Lung (tissue), 12 donors: Measurements from ENCODE around the gene NCK1. TPM values are rescaled to one million over a fixed set of nuclear protein-coding genes. Genes with fewer than 3 reads are reported as not detected.

Experiments
- ATAC-seq: fragments of 200-7000 bp; cut with Tn5 transposase; one replicate; pipeline ENCODE4 v1.9.1; 2020; ENCODE audit warnings: moderate number of reproducible peaks; ENCODE audit not compliant: insufficient read depth, low FRiP score
- DNase-seq, 3 donors: peaks; one replicate each; pipeline ENCODE4 v3.0.0-alpha.2; 2013 to 2017
- H3K27ac ChIP-seq, 2 donors: one replicate each; pipeline ENCODE4 v1.5.1; 2013; ENCODE audit warnings: mild to moderate bottlenecking in 2 of 2, moderate library complexity in 2 of 2, control low read depth in 1 of 2, inconsistent platforms in 1 of 2, low read depth in 1 of 2, low read length in 1 of 2
- H3K27me3 ChIP-seq, 3 donors: one replicate each; pipeline ENCODE4 v1.5.1; 2013; ENCODE audit warnings: low read length in 2 of 3; ENCODE audit not compliant: control insufficient read depth in 3 of 3, insufficient read depth in 3 of 3
- H3K36me3 ChIP-seq, 4 donors: one replicate each; pipeline ENCODE4 v1.5.1; 2013; ENCODE audit warnings: low read length in 4 of 4, mild to moderate bottlenecking in 1 of 4, moderate library complexity in 1 of 4; ENCODE audit not compliant: control insufficient read depth in 4 of 4, insufficient read depth in 4 of 4
- H3K4me1 ChIP-seq, 5 donors: one replicate each; pipeline ENCODE4 v1.5.1; 2013; ENCODE audit warnings: low read length in 5 of 5, mild to moderate bottlenecking in 2 of 5, moderate library complexity in 1 of 5; ENCODE audit not compliant: control insufficient read depth in 5 of 5, insufficient read depth in 5 of 5
- H3K4me3 ChIP-seq: one replicate; pipeline ENCODE4 v1.5.1; 2013; ENCODE audit warnings: mild to moderate bottlenecking, control low read depth, moderate library complexity
- H3K9ac ChIP-seq, 2 donors: one replicate each; pipeline ENCODE4 v1.5.1; 2013; ENCODE audit warnings: low read length in 2 of 2, control low read depth in 1 of 2; ENCODE audit not compliant: insufficient read depth in 1 of 2
- H3K9me3 ChIP-seq, 4 donors: one replicate each; pipeline ENCODE4 v1.5.1; 2013; ENCODE audit warnings: low read length in 3 of 4, mild to moderate bottlenecking in 1 of 4, moderate library complexity in 1 of 4; ENCODE audit not compliant: control insufficient read depth in 4 of 4, insufficient read depth in 3 of 4
- CTCF ChIP-seq: IDR thresholded peaks from 2 replicates; pipeline ENCODE4 v1.5.1; 2012; ENCODE audit warnings: mild to moderate bottlenecking; ENCODE audit errors: control extremely low read depth, extremely low read depth
- WGBS, 2 donors: extraction: QIAGEN DNeasy Blood & Tissue Kit; methylation state at CpG; one replicate each; pipeline ENCODE4 v1.1.7; 2013; 5-methylcytosine and 5-hydroxymethylcytosine counted together
- polyA plus RNA-seq, 2 donors: library from polyadenylated mRNA; stranded (reverse); fragments of 200-250 nt; gene quantifications; one replicate each; pipeline ENCODE4 v1.2.1, GENCODE V29; 2013
- total RNA-seq, 2 donors: library from RNA; depleted of rRNA in 1 of 2; stranded (reverse); fragments of >200 nt in 1 of 2; gene quantifications; one replicate each; pipeline ENCODE4 v1.2.1, GENCODE V29; 2014 to 2021
- donor health status: control.
- donor health status: control.
- donor health status: Bipolar disorder and iron deficiency.
- donor health status: healthy.
- donor health status: DM: yes; HTN: yes; CAD: no.

NCK1 gene
- total and polyA plus RNA-seq, 4 donors = 11.3 to 68.0 (median 30.2) TPM

GRCh38 chr3:136956971-136957370, 95.0 kb downstream of the NCK1 start:
- H3K4me1 ChIP-seq = peaks cover 0 to 3% (median 0%) of the 10 kb centered on the region in 5 donors
- 99% methylated on average over 2 of the region's 2 CpGs for WGBS, 2 donors
- no peaks in the 10 kb centered on the region for H3K36me3 ChIP-seq
- ATAC-seq (no peak), DNase-seq (no peak)
- H3K9me3 ChIP-seq = no peaks in the 10 kb centered on the region
- H3K9ac ChIP-seq = no peak overlapping the region
- TF ChIP-seq CTCF = no peak
- no peak overlapping the region for H3K4me3 ChIP-seq
- no peaks in the 10 kb centered on the region for H3K27me3 ChIP-seq
- H3K27ac ChIP-seq = no peak overlapping the region

DNA sequence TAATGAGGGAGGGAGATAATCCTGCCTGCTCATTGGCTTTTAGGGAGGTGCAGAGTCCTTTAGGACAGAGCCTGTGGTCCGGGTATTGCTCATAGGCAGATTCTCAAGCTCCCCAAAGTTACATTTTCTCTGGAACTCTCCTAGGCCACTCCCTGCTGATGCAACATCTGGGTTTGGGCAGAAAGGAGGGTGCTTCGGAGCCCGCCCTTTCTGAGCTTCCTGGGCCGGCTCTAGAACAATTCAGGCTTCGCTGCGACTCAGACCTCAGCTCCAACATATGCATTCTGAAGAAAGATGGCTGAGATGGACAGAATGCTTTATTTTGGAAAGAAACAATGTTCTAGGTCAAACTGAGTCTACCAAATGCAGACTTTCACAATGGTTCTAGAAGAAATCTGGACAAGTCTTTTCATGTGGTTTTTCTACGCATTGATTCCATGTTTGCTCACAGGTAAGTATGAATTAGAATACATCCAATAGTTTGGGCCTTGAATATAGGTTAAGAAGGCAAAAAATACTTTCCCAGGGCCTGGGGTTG, 95.8 kb downstream of the NCK1 start, which contains the start of gene IL20RB:
Gene IL20RB, plus strand, starts transcription at position 233 of the 538 bp plus-strand sequence. Its CDS starts 131 bp downstream, at position 364.
- 80 to 83% methylated on average over 7 of the region's 7 CpGs for WGBS, 2 donors
- Histone ChIP-seq H3K4me1 (peaks cover 0 to 3% (median 0%) of the 10 kb centered on the region in 5 donors), H3K27ac (no peak within 1 kb of the TSS), H3K27me3 (no peaks in the 10 kb centered on the region), H3K36me3 (no peaks in the 10 kb centered on the region), H3K9me3 (no peaks in the 10 kb centered on the region), H3K4me3 (no peak within 1 kb of the TSS), H3K9ac (no peak within 1 kb of the TSS)
- no peak for DNase-seq
- no peak for TF ChIP-seq CTCF
- no peak for ATAC-seq

DNA sequence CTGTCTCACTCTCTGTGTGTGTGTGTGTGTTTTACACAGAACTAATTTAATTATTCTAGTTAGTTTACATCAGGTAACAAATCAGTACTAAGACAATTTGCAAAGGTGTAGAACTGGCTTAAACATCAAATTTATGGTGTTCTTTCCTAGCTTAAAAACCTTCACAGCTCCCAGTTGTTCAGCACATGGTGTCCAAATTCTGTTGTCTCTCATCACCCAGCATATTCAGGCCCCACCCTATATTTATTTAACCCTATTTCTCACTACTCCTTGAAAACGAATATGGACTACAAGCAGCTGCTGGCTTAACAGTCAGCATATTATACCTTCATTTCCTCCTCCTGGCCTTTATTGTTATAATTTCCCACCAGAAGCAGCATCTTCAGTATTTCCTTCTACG, 96.9 kb downstream of the NCK1 start:
- H3K27ac ChIP-seq = no peak overlapping the region
- no peak for ATAC-seq
- WGBS, 2 donors = 65 to 73% methylated on average over 2 of the region's 2 CpGs

More for the DNA sequence above, 96.9 kb downstream of the NCK1 start:
- no peak for TF ChIP-seq CTCF
- no peak overlapping the region for H3K9ac ChIP-seq
- no peak for DNase-seq
- no peak overlapping the region for H3K4me3 ChIP-seq
- no peaks in the 10 kb centered on the region for H3K36me3 ChIP-seq
- H3K9me3 ChIP-seq = no peaks in the 10 kb centered on the region
- H3K27me3 ChIP-seq = no peaks in the 10 kb centered on the region
- peaks cover 0 to 3% (median 0%) of the 10 kb centered on the region in 5 donors for H3K4me1 ChIP-seq
